Trophoblast cell (in vitro differentiated cells and primary cell): ENCODE measurements around the gene NPTN.

Experiments used
- DNase-seq, 2 donors: peaks; one replicate each; pipeline ENCODE4 v3.0.0-alpha.2; 2016
- H2AFZ ChIP-seq: 2 replicates; pipeline ENCODE4 v1.6.1; 2013; ENCODE audit warnings: low read length, moderate library complexity, mild to moderate bottlenecking; ENCODE audit not compliant: insufficient read depth, poor library complexity
- H2AK5ac ChIP-seq: 2 replicates; pipeline ENCODE4 v1.6.1; 2013; ENCODE audit warnings: mild to moderate bottlenecking, low read length
- H2BK120ac ChIP-seq: 2 replicates; pipeline ENCODE4 v1.6.1; 2013; ENCODE audit warnings: low read length, mild to moderate bottlenecking, moderate library complexity; ENCODE audit not compliant: insufficient read depth, poor library complexity
- H2BK12ac ChIP-seq: 2 replicates; pipeline ENCODE4 v1.6.1; 2013; ENCODE audit warnings: mild to moderate bottlenecking, low read length, moderate library complexity
- H2BK5ac ChIP-seq: 2 replicates; pipeline ENCODE4 v1.6.1; 2013; ENCODE audit warnings: low read length, low read depth, moderate library complexity, mild to moderate bottlenecking; ENCODE audit not compliant: poor library complexity
- H3K14ac ChIP-seq: 2 replicates; pipeline ENCODE4 v1.6.1; 2013; ENCODE audit warnings: mild to moderate bottlenecking, low read length
- H3K18ac ChIP-seq: 2 replicates; pipeline ENCODE4 v1.6.1; 2013; ENCODE audit warnings: mild to moderate bottlenecking, low read length
- H3K23ac ChIP-seq: 2 replicates; pipeline ENCODE4 v1.6.1; 2013; ENCODE audit warnings: low read length
- H3K27ac ChIP-seq: 2 replicates; pipeline ENCODE4 v1.5.1; 2013; ENCODE audit warnings: low read depth, mild to moderate bottlenecking, inconsistent platforms, low read length, moderate library complexity
- H3K27me3 ChIP-seq: 2 replicates; pipeline ENCODE4 v1.6.1; 2013; ENCODE audit warnings: inconsistent platforms, mild to moderate bottlenecking, low read length, moderate library complexity; ENCODE audit not compliant: insufficient read depth
- H3K36me3 ChIP-seq, 2 experiments: 1 replicate in 1 of 2; 2 replicates in 1 of 2; pipeline ENCODE4 v1.6.1; 2013; ENCODE audit warnings: low read length in 2 of 2, mild to moderate bottlenecking in 2 of 2, moderate library complexity in 1 of 2; ENCODE audit not compliant: insufficient read depth in 2 of 2, control insufficient read depth in 1 of 2
- H3K4ac ChIP-seq: 2 replicates; pipeline ENCODE4 v1.6.1; 2013; ENCODE audit warnings: low read depth, mild to moderate bottlenecking, low read length, moderate library complexity
- H3K4me1 ChIP-seq, 2 experiments: 1 replicate in 1 of 2; 2 replicates in 1 of 2; pipeline ENCODE4 v1.6.1; 2013; ENCODE audit warnings: low read length in 2 of 2, mild to moderate bottlenecking in 2 of 2, moderate library complexity in 1 of 2; ENCODE audit not compliant: insufficient read depth in 2 of 2, control insufficient read depth in 1 of 2
- H3K4me2 ChIP-seq: 2 replicates; pipeline ENCODE4 v1.6.1; 2013; ENCODE audit warnings: inconsistent platforms, mild to moderate bottlenecking, low read length, moderate library complexity
- H3K4me3 ChIP-seq: 2 replicates; pipeline ENCODE4 v1.5.1; 2013; ENCODE audit warnings: mild to moderate bottlenecking, low read depth, low read length, inconsistent platforms
- H3K79me1 ChIP-seq: one replicate; pipeline ENCODE4 v1.6.1; 2013; ENCODE audit warnings: low read length
- H3K79me2 ChIP-seq: 2 replicates; pipeline ENCODE4 v1.6.1; 2013; ENCODE audit warnings: low read length, mild to moderate bottlenecking; ENCODE audit not compliant: control insufficient read depth, insufficient read depth, poor library complexity
- H3K9ac ChIP-seq: 2 replicates; pipeline ENCODE4 v1.6.1; 2013; ENCODE audit warnings: mild to moderate bottlenecking, low read length
- H3K9me3 ChIP-seq: 2 replicates; pipeline ENCODE4 v1.6.1; 2013; ENCODE audit warnings: low read depth, mild to moderate bottlenecking, control low read depth, inconsistent platforms, low read length; ENCODE audit not compliant: insufficient read depth
- H4K12ac ChIP-seq: 2 replicates; pipeline ENCODE4 v1.6.1; 2013; ENCODE audit warnings: low read depth, mild to moderate bottlenecking, low read length, moderate library complexity
- H4K8ac ChIP-seq: 2 replicates; pipeline ENCODE4 v1.6.1; 2013; ENCODE audit warnings: low read depth, mild to moderate bottlenecking, low read length, moderate library complexity
- H4K91ac ChIP-seq: one replicate; pipeline ENCODE4 v1.6.1; 2013; ENCODE audit warnings: low read depth, mild to moderate bottlenecking, low read length, moderate library complexity
- WGBS: extraction: QIAGEN DNeasy Blood & Tissue Kit; methylation state at CpG from one replicate; pipeline ENCODE4 v1.1.7; 2013; ENCODE audit warnings: missing lambda C conversion rate; ENCODE audit not compliant: insufficient read length, insufficient coverage; ENCODE audit errors: extremely low coverage; 5-methylcytosine and 5-hydroxymethylcytosine counted together

Gene NPTN

GRCh38 chr15:73624530-73624929 lies 8.7 kb downstream of the NPTN start:
- WGBS = no CpG with 5 or more reads among the region's 1 CpG
- Histone ChIP-seq H2AFZ (no peak overlapping the region), H3K18ac (no peak overlapping the region)

GRCh38 chr15:73621286-73621826 lies 11.8 kb downstream of the NPTN start:
- H3K79me2 ChIP-seq = peaks cover 4% of the 10 kb centered on the region
- no peak overlapping the region for H4K12ac ChIP-seq
- DNase-seq = no peak
- no peaks in the 10 kb centered on the region for H3K9me3 ChIP-seq
- H3K27ac ChIP-seq = no peak overlapping the region
- H4K8ac ChIP-seq = no peak overlapping the region
- H3K79me1 ChIP-seq = no peaks in the 10 kb centered on the region
- H2BK5ac ChIP-seq = no peak overlapping the region
- H2BK12ac ChIP-seq = no peak overlapping the region
- H2BK120ac ChIP-seq = no peak overlapping the region
- H3K4me2 ChIP-seq = no peak overlapping the region
- no peak overlapping the region for H2AFZ ChIP-seq
- H3K18ac ChIP-seq = no peak overlapping the region
- H3K27me3 ChIP-seq = no peaks in the 10 kb centered on the region
- no peak overlapping the region for H3K23ac ChIP-seq
- H3K4me1 ChIP-seq = peaks cover 0 to 3% of the 10 kb centered on the region in 2 experiments
- H3K36me3 ChIP-seq = no peaks in the 10 kb centered on the region
- no peak overlapping the region for H3K14ac ChIP-seq
- no peak overlapping the region for H4K91ac ChIP-seq
- no peak overlapping the region for H3K4ac ChIP-seq
- H3K4me3 ChIP-seq = no peak overlapping the region
- no peak overlapping the region for H3K9ac ChIP-seq
- no peak overlapping the region for H2AK5ac ChIP-seq

More at GRCh38 chr15:73624530-73624929, 8.7 kb downstream of the NPTN start:
- Histone ChIP-seq H3K4ac (peak overlapping the region; percentile 15), H3K4me1 (peaks cover 0 to 3% of the 10 kb centered on the region in 2 experiments), H3K4me3 (no peak overlapping the region), H4K8ac (no peak overlapping the region), H3K23ac (no peak overlapping the region), H2BK12ac (no peak overlapping the region), H4K12ac (no peak overlapping the region), H3K27me3 (no peaks in the 10 kb centered on the region), H3K36me3 (no peaks in the 10 kb centered on the region), H3K79me2 (peaks cover 2% of the 10 kb centered on the region), H3K9ac (no peak overlapping the region), H4K91ac (no peak overlapping the region), H3K79me1 (no peaks in the 10 kb centered on the region), H3K9me3 (no peaks in the 10 kb centered on the region), H2AK5ac (no peak overlapping the region), H3K27ac (no peak overlapping the region), H3K14ac (no peak overlapping the region), H2BK120ac (no peak overlapping the region), H3K4me2 (no peak overlapping the region), H2BK5ac (no peak overlapping the region)
- DNase-seq = no peak

- Histone ChIP-seq H4K91ac (no peak overlapping the region), H3K14ac (no peak overlapping the region), H2BK12ac (no peak overlapping the region), H2BK120ac (no peak overlapping the region), H3K23ac (no peak overlapping the region), H2BK5ac (no peak overlapping the region), H3K9ac (no peak overlapping the region), H4K8ac (no peak overlapping the region), H3K79me1 (no peaks in the 10 kb centered on the region), H3K4me3 (no peak overlapping the region), H3K27me3 (no peaks in the 10 kb centered on the region), H2AFZ (no peak overlapping the region), H3K4ac (no peak overlapping the region), H3K4me2 (no peak overlapping the region), H3K79me2 (peaks cover 2% of the 10 kb centered on the region), H3K9me3 (no peaks in the 10 kb centered on the region), H3K27ac (no peak overlapping the region), H3K18ac (no peak overlapping the region), H4K12ac (no peak overlapping the region), H2AK5ac (no peak overlapping the region), H3K4me1 (peaks cover 0 to 3% of the 10 kb centered on the region in 2 experiments), H3K36me3 (no peaks in the 10 kb centered on the region)
- no peak for DNase-seq
These were observed 13.1 kb downstream of the NPTN start for GRCh38 chr15:73620078-73620477.

- H4K12ac ChIP-seq = no peak overlapping the region
- H3K4ac ChIP-seq = no peak overlapping the region
- no peak overlapping the region for H3K14ac ChIP-seq
- no peak overlapping the region for H3K23ac ChIP-seq
- H3K36me3 ChIP-seq = no peaks in the 10 kb centered on the region
- H3K79me1 ChIP-seq = no peaks in the 10 kb centered on the region
- H3K27ac ChIP-seq = no peak overlapping the region
- H3K4me3 ChIP-seq = no peak overlapping the region
- H3K9ac ChIP-seq = no peak overlapping the region
- H3K79me2 ChIP-seq = peaks cover 2% of the 10 kb centered on the region
- H2AFZ ChIP-seq = no peak overlapping the region
- H2AK5ac ChIP-seq = no peak overlapping the region
- DNase-seq = no peak
- H2BK5ac ChIP-seq = no peak overlapping the region
- no peaks in the 10 kb centered on the region for H3K9me3 ChIP-seq
- no peak overlapping the region for H4K8ac ChIP-seq
- H3K4me1 ChIP-seq = no peaks in the 10 kb centered on the region
- no peak overlapping the region for H4K91ac ChIP-seq
- no peak overlapping the region for H3K4me2 ChIP-seq
- no peak overlapping the region for H2BK12ac ChIP-seq
- no peak overlapping the region for H3K18ac ChIP-seq
- WGBS = no CpG with 5 or more reads among the region's 5 CpGs
- H3K27me3 ChIP-seq = no peaks in the 10 kb centered on the region
- H2BK120ac ChIP-seq = no peak overlapping the region
These were observed 15.3 kb downstream of the NPTN start for GRCh38 chr15:73617913-73618312.
